Activated T-helper 17 cell treated with anti-CD3 and anti-CD28 coated beads, Interleukin-2, amount 50 U/mL, for 72 hours (primary cell): ENCODE measurements around the gene RTP5. TPM values are rescaled to one million over a fixed set of nuclear protein-coding genes. Genes with fewer than 3 reads are reported as not detected.
A peak's percentile ranks its signal among the peaks of the same experiment; 100 is the strongest.

Experiments
- ATAC-seq: fragments of 150-1000 bp; cut with Tn5 transposase; replicated peaks from 2 replicates; pipeline ENCODE4 v1.10.0; 2021; ENCODE audit warnings: mild to moderate bottlenecking, moderate library complexity
- H3K27ac Mint-ChIP-seq: one replicate; pipeline ENCODE4 v1.8.0; 2022; ENCODE audit warnings: mixed read lengths
- H3K27me3 Mint-ChIP-seq: one replicate; pipeline ENCODE4 v1.8.0; 2022; ENCODE audit warnings: mixed read lengths
- H3K36me3 Mint-ChIP-seq: one replicate; pipeline ENCODE4 v1.8.0; 2022; ENCODE audit warnings: low read depth, mild to moderate bottlenecking, mixed read lengths
- H3K4me1 Mint-ChIP-seq: one replicate; pipeline ENCODE4 v1.8.0; 2022; ENCODE audit warnings: mixed read lengths
- H3K4me3 Mint-ChIP-seq: one replicate; pipeline ENCODE4 v1.8.0; 2022; ENCODE audit warnings: mild to moderate bottlenecking, mixed read lengths
- H3K9me3 Mint-ChIP-seq: one replicate; pipeline ENCODE4 v1.8.0; 2022; ENCODE audit warnings: mixed read lengths
- total RNA-seq, 2 donors: library from RNA; stranded (reverse); gene quantifications; one replicate each; pipeline ENCODE4 v1.2.3, GENCODE V29; 2022

Gene RTP5
- total RNA-seq, 2 donors from 2014 or later, result 0.58 TPM; not detected in 1

- Mint-ChIP-seq H3K4me3 (peak overlapping the region; percentile 97), H3K27ac (no peak overlapping the region), H3K27me3 (no peaks in the 10 kb centered on the region), H3K9me3 (no peaks in the 10 kb centered on the region), H3K4me1 (peaks cover 16% of the 10 kb centered on the region), H3K36me3 (peaks cover 15% of the 10 kb centered on the region)
- no peak for ATAC-seq
These were observed 9.8 kb downstream of the RTP5 start for GRCh38 chr2:241879326-241879725.

- peak overlapping the region; percentile 96 for H3K27ac Mint-ChIP-seq
- H3K36me3 Mint-ChIP-seq, result peaks cover 19% of the 10 kb centered on the region
- H3K4me1 Mint-ChIP-seq, result peaks cover 19% of the 10 kb centered on the region
- ATAC-seq, result no peak
- no peaks in the 10 kb centered on the region for H3K9me3 Mint-ChIP-seq
- H3K4me3 Mint-ChIP-seq, result peak overlapping the region; percentile 97
- no peaks in the 10 kb centered on the region for H3K27me3 Mint-ChIP-seq
These were observed 11.0 kb downstream of the RTP5 start for GRCh38 chr2:241880311-241881073.

GRCh38 chr2:241882091-241882625 lies 12.6 kb downstream of the RTP5 start:
- Mint-ChIP-seq H3K4me1 (peaks cover 19% of the 10 kb centered on the region), H3K4me3 (peak overlapping the region; percentile 97), H3K27me3 (no peaks in the 10 kb centered on the region), H3K36me3 (peaks cover 32% of the 10 kb centered on the region), H3K27ac (peak overlapping the region; percentile 96), H3K9me3 (no peaks in the 10 kb centered on the region)
- ATAC-seq, result peak; percentile 41

- Mint-ChIP-seq H3K27me3 (no peaks in the 10 kb centered on the region), H3K9me3 (no peaks in the 10 kb centered on the region), H3K4me3 (no peak overlapping the region), H3K4me1 (peaks cover 32% of the 10 kb centered on the region), H3K36me3 (peaks cover 41% of the 10 kb centered on the region), H3K27ac (no peak overlapping the region)
- ATAC-seq, result no peak
These were observed 15.4 kb downstream of the RTP5 start for GRCh38 chr2:241884951-241885290.

- Mint-ChIP-seq H3K4me1 (peaks cover 32% of the 10 kb centered on the region), H3K9me3 (no peaks in the 10 kb centered on the region), H3K4me3 (no peak overlapping the region), H3K36me3 (peaks cover 46% of the 10 kb centered on the region), H3K27ac (no peak overlapping the region), H3K27me3 (no peaks in the 10 kb centered on the region)
- no peak for ATAC-seq
These were observed 15.9 kb downstream of the RTP5 start for GRCh38 chr2:241885291-241885945.

- ATAC-seq, result no peak
- peaks cover 28% of the 10 kb centered on the region for H3K4me1 Mint-ChIP-seq
- no peak overlapping the region for H3K27ac Mint-ChIP-seq
- H3K36me3 Mint-ChIP-seq, result peaks cover 43% of the 10 kb centered on the region
- H3K27me3 Mint-ChIP-seq, result no peaks in the 10 kb centered on the region
- H3K4me3 Mint-ChIP-seq, result no peak overlapping the region
- H3K9me3 Mint-ChIP-seq, result no peaks in the 10 kb centered on the region
These were observed 16.6 kb downstream of the RTP5 start for GRCh38 chr2:241885946-241886643.

- Mint-ChIP-seq H3K9me3 (no peaks in the 10 kb centered on the region), H3K4me1 (peaks cover 28% of the 10 kb centered on the region), H3K36me3 (peaks cover 36% of the 10 kb centered on the region), H3K4me3 (no peak overlapping the region), H3K27me3 (no peaks in the 10 kb centered on the region), H3K27ac (no peak overlapping the region)
- no peak for ATAC-seq
These were observed 17.4 kb downstream of the RTP5 start for GRCh38 chr2:241886840-241887447.

- Mint-ChIP-seq H3K4me3 (no peak overlapping the region), H3K9me3 (no peaks in the 10 kb centered on the region), H3K36me3 (peaks cover 36% of the 10 kb centered on the region), H3K27ac (peak overlapping the region; percentile 28), H3K4me1 (peaks cover 20% of the 10 kb centered on the region), H3K27me3 (no peaks in the 10 kb centered on the region)
- no peak for ATAC-seq
These were observed 18.4 kb downstream of the RTP5 start for GRCh38 chr2:241887806-241888522.

- Mint-ChIP-seq H3K9me3 (no peaks in the 10 kb centered on the region), H3K4me1 (peaks cover 18% of the 10 kb centered on the region), H3K36me3 (peaks cover 36% of the 10 kb centered on the region), H3K27ac (no peak overlapping the region), H3K27me3 (no peaks in the 10 kb centered on the region), H3K4me3 (no peak overlapping the region)
- no peak for ATAC-seq
These were observed 19.1 kb downstream of the RTP5 start for GRCh38 chr2:241888641-241889040.

GRCh38 chr2:241890524-241891235 lies 21.2 kb downstream of the RTP5 start:
- Mint-ChIP-seq H3K36me3 (peaks cover 28% of the 10 kb centered on the region), H3K27ac (no peak overlapping the region), H3K4me3 (no peak overlapping the region), H3K4me1 (peaks cover 13% of the 10 kb centered on the region), H3K9me3 (no peaks in the 10 kb centered on the region), H3K27me3 (no peaks in the 10 kb centered on the region)
- no peak for ATAC-seq

GRCh38 chr2:241891315-241891987 lies 21.9 kb downstream of the RTP5 start:
- peaks cover 28% of the 10 kb centered on the region for H3K36me3 Mint-ChIP-seq
- ATAC-seq, result no peak
- no peak overlapping the region for H3K4me3 Mint-ChIP-seq
- no peaks in the 10 kb centered on the region for H3K9me3 Mint-ChIP-seq
- H3K4me1 Mint-ChIP-seq, result peaks cover 18% of the 10 kb centered on the region
- no peaks in the 10 kb centered on the region for H3K27me3 Mint-ChIP-seq
- no peak overlapping the region for H3K27ac Mint-ChIP-seq

GRCh38 chr2:241891988-241892298 lies 22.4 kb downstream of the RTP5 start:
- Mint-ChIP-seq H3K4me3 (no peak overlapping the region), H3K27me3 (no peaks in the 10 kb centered on the region), H3K27ac (no peak overlapping the region), H3K36me3 (peaks cover 30% of the 10 kb centered on the region), H3K4me1 (peaks cover 18% of the 10 kb centered on the region), H3K9me3 (no peaks in the 10 kb centered on the region)
- no peak for ATAC-seq
